ENCODE measurements around the gene SGSH.

GRCh38 chr17:80176757-80177156 is 43.4 kb downstream of the SGSH start:
- TF ChIP-seq, protein P1, sequence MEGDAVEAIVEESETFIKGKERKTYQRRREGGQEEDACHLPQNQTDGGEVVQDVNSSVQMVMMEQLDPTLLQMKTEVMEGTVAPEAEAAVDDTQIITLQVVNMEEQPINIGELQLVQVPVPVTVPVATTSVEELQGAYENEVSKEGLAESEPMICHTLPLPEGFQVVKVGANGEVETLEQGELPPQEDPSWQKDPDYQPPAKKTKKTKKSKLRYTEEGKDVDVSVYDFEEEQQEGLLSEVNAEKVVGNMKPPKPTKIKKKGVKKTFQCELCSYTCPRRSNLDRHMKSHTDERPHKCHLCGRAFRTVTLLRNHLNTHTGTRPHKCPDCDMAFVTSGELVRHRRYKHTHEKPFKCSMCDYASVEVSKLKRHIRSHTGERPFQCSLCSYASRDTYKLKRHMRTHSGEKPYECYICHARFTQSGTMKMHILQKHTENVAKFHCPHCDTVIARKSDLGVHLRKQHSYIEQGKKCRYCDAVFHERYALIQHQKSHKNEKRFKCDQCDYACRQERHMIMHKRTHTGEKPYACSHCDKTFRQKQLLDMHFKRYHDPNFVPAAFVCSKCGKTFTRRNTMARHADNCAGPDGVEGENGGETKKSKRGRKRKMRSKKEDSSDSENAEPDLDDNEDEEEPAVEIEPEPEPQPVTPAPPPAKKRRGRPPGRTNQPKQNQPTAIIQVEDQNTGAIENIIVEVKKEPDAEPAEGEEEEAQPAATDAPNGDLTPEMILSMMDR (IDR thresholded peaks at IDR 0.05), result no peak
- no peak for TF ChIP-seq EP300 (IDR thresholded peaks at IDR 0.05)

All from tibial nerve (tissue), 4 donors.